Cardiac muscle cell (in vitro differentiated cells and primary cell): ENCODE results near the gene OSTM1. TPM values are rescaled to one million over a fixed set of nuclear protein-coding genes. Genes with fewer than 3 reads are reported as not detected.
"Not testable (repeated sequence)": the region's sequence is repeated elsewhere in the genome, so short reads cannot be mapped to it uniquely, and the experiment has no call there.

ENCODE experiments used
- DNase-seq, 2 donors: peaks; one replicate each; pipeline versions ENCODE4 v3.0.0 to v3.0.0-alpha.2; 2010 to 2017; ENCODE audit warnings: low read depth in 1 of 2, low spot score in 1 of 2
- H3K27ac ChIP-seq: fragments of 200-600 bp; sonication (generic); 2 replicates; pipeline ENCODE4 v1.5.1; 2016
- H3K27me3 ChIP-seq: fragments of 200-600 bp; sonication (generic); 2 replicates; pipeline ENCODE4 v1.6.0; 2016; ENCODE audit warnings: control low read depth
- H3K36me3 ChIP-seq: fragments of 200-600 bp; sonication (generic); 2 replicates; pipeline ENCODE4 v1.5.1; 2016; ENCODE audit warnings: control low read depth
- H3K4me1 ChIP-seq: fragments of 200-600 bp; sonication (generic); 2 replicates; pipeline ENCODE4 v1.8.1; 2017; ENCODE audit warnings: low read depth, mild to moderate bottlenecking, mixed run types
- H3K4me3 ChIP-seq: fragments of 200-600 bp; sonication (generic); 2 replicates; pipeline ENCODE4 v1.5.1; 2016; ENCODE audit warnings: mild to moderate bottlenecking
- H3K9me3 ChIP-seq: fragments of 200-600 bp; sonication (generic); 2 replicates; pipeline ENCODE4 v1.5.1; 2017; ENCODE audit warnings: low read depth, mild to moderate bottlenecking, control low read depth
- CTCF ChIP-seq: IDR thresholded peaks from 2 replicates; pipeline ENCODE4 v1.5.1; 2012; ENCODE audit warnings: low read depth, mild to moderate bottlenecking, low read length
- polyA plus RNA-seq: library from polyadenylated mRNA; unstranded; fragments of >200 nt; fragmentation: Nextera tagmentation; extraction: Ambion mirVana; gene quantifications from 2 replicates; pipeline ENCODE4 v1.2.1, GENCODE V29; 2016
- total RNA-seq: library from RNA; depleted of rRNA; stranded (reverse); fragments of >200 nt; gene quantifications from 2 replicates; pipeline ENCODE4 v1.2.3, GENCODE V29; 2016

Gene OSTM1
- total and polyA plus RNA-seq, 2 experiments from 2014 or later: 18.1 to 61.7 TPM

- Histone ChIP-seq H3K36me3 (no peaks in the 10 kb centered on the region), H3K9me3 (no peaks in the 10 kb centered on the region), H3K4me1 (no peaks in the 10 kb centered on the region), H3K27ac (no peak overlapping the region), H3K4me3 (no peak overlapping the region), H3K27me3 (no peaks in the 10 kb centered on the region)
- DNase-seq: no peak
- no peak for TF ChIP-seq CTCF
Observed at GRCh38 chr6:108002365-108003221, 71.9 kb downstream of the OSTM1 start.

- Histone ChIP-seq H3K4me1 (no peaks in the 10 kb centered on the region), H3K36me3 (no peaks in the 10 kb centered on the region), H3K27ac (no peak overlapping the region), H3K4me3 (no peak overlapping the region), H3K27me3 (no peaks in the 10 kb centered on the region), H3K9me3 (no peaks in the 10 kb centered on the region)
- DNase-seq: no peak
- TF ChIP-seq CTCF: no peak
Observed at GRCh38 chr6:108001696-108002231, 72.8 kb downstream of the OSTM1 start.

GRCh38 chr6:108000259-108000658, 74.3 kb downstream of the OSTM1 start:
- H3K36me3 ChIP-seq, H3K9me3 ChIP-seq, H3K4me1 ChIP-seq, DNase-seq, H3K27me3 ChIP-seq, H3K27ac ChIP-seq, H3K4me3 ChIP-seq: not testable (repeated sequence)

- no peak overlapping the region for H3K4me3 ChIP-seq
- H3K36me3 ChIP-seq: no peaks in the 10 kb centered on the region
- no peak overlapping the region for H3K27ac ChIP-seq
- no peak for TF ChIP-seq CTCF
- no peaks in the 10 kb centered on the region for H3K27me3 ChIP-seq
- DNase-seq: no peak
- no peaks in the 10 kb centered on the region for H3K9me3 ChIP-seq
- H3K4me1 ChIP-seq: no peaks in the 10 kb centered on the region
Observed at GRCh38 chr6:107999341-107999740, 75.2 kb downstream of the OSTM1 start.

GRCh38 chr6:107991772-107992550, 82.6 kb downstream of the OSTM1 start:
- no peak overlapping the region for H3K4me3 ChIP-seq
- H3K9me3 ChIP-seq: no peaks in the 10 kb centered on the region
- H3K36me3 ChIP-seq: no peaks in the 10 kb centered on the region
- DNase-seq: no peak
- no peak for TF ChIP-seq CTCF
- H3K27me3 ChIP-seq: no peaks in the 10 kb centered on the region
- peaks cover 7% of the 10 kb centered on the region for H3K4me1 ChIP-seq
- no peak overlapping the region for H3K27ac ChIP-seq

Other genes with a start within 250 kb of the OSTM1 start
- 6.8 and 9.6 TPM in 2 replicates for gene SEC63, start 116.5 kb downstream of the OSTM1 start, total RNA-seq
- 72.4 and 80.8 TPM in 2 replicates for gene SEC63, start 116.5 kb downstream of the OSTM1 start, polyA plus RNA-seq
- not detected in 2 replicates for gene NR2E1, start 91.3 kb upstream of the OSTM1 start, total RNA-seq
- gene NR2E1, start 91.3 kb upstream of the OSTM1 start, polyA plus RNA-seq: not detected in 2 replicates
- gene SNX3, start 186.3 kb upstream of the OSTM1 start, total RNA-seq: 186 and 190 TPM in 2 replicates
- 322 and 402 TPM in 2 replicates for gene SNX3, start 186.3 kb upstream of the OSTM1 start, polyA plus RNA-seq
- gene AFG1L, start 220.3 kb upstream of the OSTM1 start, total RNA-seq: 3.1 and 8.8 TPM in 2 replicates
- 5.8 and 7.7 TPM in 2 replicates for gene AFG1L, start 220.3 kb upstream of the OSTM1 start, polyA plus RNA-seq